ENCODE results near the gene FYN. TPM values are rescaled to one million over a fixed set of nuclear protein-coding genes. Genes with fewer than 3 reads are reported as not detected.

FYN gene
- polyA plus RNA-seq, 2 of the 4 experiments (the other 2 are of a cell fraction) = 3.5 to 3.7 TPM

GRCh38 chr6:111794727-111795452, 78.4 kb downstream of the FYN start (continued):
- TF ChIP-seq BCL3 (IDR thresholded peaks at IDR 0.05) = no peak
- TF ChIP-seq CTCF (IDR thresholded peaks at IDR 0.05) = no peak
- TF ChIP-seq SREBF2 (IDR thresholded peaks at IDR 0.05) = no peak
- TF ChIP-seq SMC3 (IDR thresholded peaks at IDR 0.05) = no peak
- TF ChIP-seq PHF8 (IDR thresholded peaks at IDR 0.05; ENCODE audit: borderline replicate concordance, low read depth) = no peak

- no peak overlapping the region for H3K27ac ChIP-seq
- DNase-seq (ENCODE audit: low read depth in 1 of 2, low spot score in 1 of 2) = no peak
- 80% methylated on average over 4 of the region's 4 CpGs for WGBS (ENCODE audit: missing lambda C conversion rate)
- no peak overlapping the region for H3K4me2 ChIP-seq
- H3K4me1 ChIP-seq = no peaks in the 10 kb centered on the region
- POLR2A ChIA-PET = no interaction called here
- H3K4me3 ChIP-seq = no peak overlapping the region
- no peaks in the 10 kb centered on the region for H3K9me3 ChIP-seq
- TF ChIP-seq JUNB (IDR thresholded peaks at IDR 0.05) = no peak
- no peak for TF ChIP-seq MYC (IDR thresholded peaks at IDR 0.05; ENCODE audit: borderline replicate concordance, low read length)
- no peak for TF ChIP-seq JUN (IDR thresholded peaks at IDR 0.05)
- no peak for TF ChIP-seq RARB (CRISPR knock-in tag; IDR thresholded peaks at IDR 0.05)
- no peak for TF ChIP-seq KDM1A (IDR thresholded peaks at IDR 0.05; ENCODE audit: low read depth)
- no peak for TF ChIP-seq HOXB13 (CRISPR knock-in tag; IDR thresholded peaks at IDR 0.05; ENCODE audit: low read depth)
- no peak for TF ChIP-seq TFCP2L1 (CRISPR knock-in tag; IDR thresholded peaks at IDR 0.05)
- TF ChIP-seq RNF2 (IDR thresholded peaks at IDR 0.05; ENCODE audit: borderline replicate concordance, low read depth) = no peak
- TF ChIP-seq HOXA7 (CRISPR knock-in tag; IDR thresholded peaks at IDR 0.05) = no peak
- no peak for FAIRE-seq
- no peak for ATAC-seq
- CTCF ChIA-PET = no interaction called here
Measured at GRCh38 chr6:111794300-111794699, 79.0 kb downstream of the FYN start.

GRCh38 chr6:111793711-111794111, 79.5 kb downstream of the FYN start:
- 87% methylated on average over 4 of the region's 8 CpGs for WGBS (ENCODE audit: missing lambda C conversion rate)
- Histone ChIP-seq H3K4me3 (no peak overlapping the region), H3K4me2 (no peak overlapping the region), H3K4me1 (no peaks in the 10 kb centered on the region), H3K27ac (no peak overlapping the region), H3K9me3 (no peaks in the 10 kb centered on the region)
- FAIRE-seq = no peak
- no peak for TF ChIP-seq EP300 (IDR thresholded peaks at IDR 0.05)
- no peak for TF ChIP-seq POLR2A (IDR thresholded peaks at IDR 0.05; ENCODE audit: low read length)
- TF ChIP-seq NFE2L2 (conservative IDR thresholded peaks at IDR 0.05; ENCODE audit: low read length) = no peak
- TF ChIP-seq MAFK (IDR thresholded peaks at IDR 0.05; ENCODE audit: partially characterized antibody) = no peak
- TF ChIP-seq HES2 (IDR thresholded peaks at IDR 0.05) = no peak
- TF ChIP-seq ZSCAN20 (CRISPR knock-in tag; IDR thresholded peaks at IDR 0.05) = no peak
- TF ChIP-seq E2F6 (IDR thresholded peaks at IDR 0.05; ENCODE audit: borderline replicate concordance, low read depth) = no peak
- no peak for TF ChIP-seq FOSB (CRISPR knock-in tag; IDR thresholded peaks at IDR 0.05)
- no peak for TF ChIP-seq MAZ (IDR thresholded peaks at IDR 0.05; ENCODE audit: borderline replicate concordance, low read depth, low read length)
- no peak for TF ChIP-seq KDM5A (IDR thresholded peaks at IDR 0.05)
- TF ChIP-seq CBX2 (IDR thresholded peaks at IDR 0.05; ENCODE audit: borderline replicate concordance, low read depth) = no peak
- no peak for TF ChIP-seq GATA3 (IDR thresholded peaks at IDR 0.05; ENCODE audit: borderline replicate concordance)
- TF ChIP-seq JUNB (IDR thresholded peaks at IDR 0.05) = no peak
- TF ChIP-seq NR3C1 (IDR thresholded peaks at IDR 0.05) = no peak
- no peak for TF ChIP-seq ZFP36 (IDR thresholded peaks at IDR 0.05; ENCODE audit: borderline replicate concordance, partially characterized antibody)
- no peak for TF ChIP-seq CHD2 (IDR thresholded peaks at IDR 0.05; ENCODE audit: low read length, partially characterized antibody)
- TF ChIP-seq REST (IDR thresholded peaks at IDR 0.05) = no peak
- no peak for DNase-seq (ENCODE audit: low read depth in 1 of 2, low spot score in 1 of 2)
- ChIA-PET CTCF (interaction anchor here (1.1 to 1.5 kb wide), 2 partner anchors 10 to 81 kb away, joined by 3 to 4 read pairs; no protein-coding TSS in a partner anchor), POLR2A (no interaction called here)
- ATAC-seq = no peak
